ENCODE results near the gene GALNTL6.

GALNTL6 gene

DNA sequence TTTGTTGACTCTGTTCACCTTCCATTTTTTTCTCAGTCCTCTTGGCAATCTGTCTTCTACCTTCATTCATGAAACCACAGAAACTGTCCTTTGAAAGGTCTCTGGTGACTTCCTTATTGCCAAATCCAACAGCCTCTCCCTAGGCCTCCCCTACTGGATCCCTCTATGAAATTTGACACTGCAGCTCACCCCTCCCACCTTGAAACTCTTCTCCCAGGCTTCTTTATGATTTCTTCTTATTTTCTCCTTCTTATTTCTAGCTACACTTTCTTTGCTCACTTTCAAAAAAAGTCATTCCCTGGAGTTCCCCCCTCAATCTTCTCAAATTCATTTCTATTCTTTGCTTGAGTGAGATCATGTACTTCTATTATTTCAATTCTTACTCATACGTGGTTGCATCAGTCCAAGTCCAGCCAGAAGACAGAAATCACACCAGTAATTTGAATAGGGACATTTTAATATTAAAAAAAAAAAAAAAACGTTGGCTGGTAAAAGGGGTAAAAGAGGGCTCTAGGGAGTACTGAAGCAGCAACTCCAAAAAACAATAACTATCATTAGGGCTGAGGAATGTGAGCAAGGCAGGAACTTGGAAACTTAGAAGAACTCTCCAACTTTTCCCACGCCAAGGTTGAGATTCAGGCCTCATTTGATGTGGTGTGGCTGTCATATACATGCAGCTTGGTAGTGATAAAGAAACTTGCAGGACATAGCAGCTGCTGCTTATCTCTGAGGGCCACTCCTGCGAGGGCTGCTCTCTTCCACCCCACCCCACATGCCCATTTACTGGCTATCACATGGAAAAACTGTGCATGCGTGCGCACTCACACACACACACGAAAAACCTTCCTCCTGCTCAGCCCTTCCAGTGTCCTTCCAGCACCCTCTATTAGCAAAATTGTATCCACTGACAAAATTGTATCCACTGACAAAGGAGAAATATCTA is 1185.6 kb downstream of the GALNTL6 start:
- DNase-seq: peak; percentile 31

DNA sequence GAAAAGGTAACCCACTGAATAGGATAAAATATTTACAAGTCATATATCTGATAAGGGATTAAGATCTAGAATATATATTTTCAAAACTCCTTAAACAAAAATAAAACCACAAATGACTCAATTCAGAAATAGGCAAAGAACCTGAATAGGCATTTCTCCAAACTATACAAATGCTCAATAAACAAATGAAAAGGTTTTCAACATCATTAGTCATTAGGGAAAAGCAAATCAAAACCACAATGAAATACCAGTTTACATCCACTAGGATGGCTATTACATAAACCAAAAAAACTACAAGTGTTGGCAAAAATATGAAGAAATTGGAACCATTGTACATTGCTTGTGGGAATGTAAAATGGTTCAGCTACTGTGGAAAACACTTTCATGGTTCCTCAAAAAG is 1188.4 kb downstream of the GALNTL6 start:
- DNase-seq: no peak

- no peak for DNase-seq
Measured at GRCh38 chr4:173002830-173003561, 1189.8 kb downstream of the GALNTL6 start.

- DNase-seq: peak; percentile 66
Measured at GRCh38 chr4:173005912-173006633, 1192.9 kb downstream of the GALNTL6 start.

- DNase-seq: no peak
Measured at GRCh38 chr4:173008436-173008835, 1195.2 kb downstream of the GALNTL6 start.

DNA sequence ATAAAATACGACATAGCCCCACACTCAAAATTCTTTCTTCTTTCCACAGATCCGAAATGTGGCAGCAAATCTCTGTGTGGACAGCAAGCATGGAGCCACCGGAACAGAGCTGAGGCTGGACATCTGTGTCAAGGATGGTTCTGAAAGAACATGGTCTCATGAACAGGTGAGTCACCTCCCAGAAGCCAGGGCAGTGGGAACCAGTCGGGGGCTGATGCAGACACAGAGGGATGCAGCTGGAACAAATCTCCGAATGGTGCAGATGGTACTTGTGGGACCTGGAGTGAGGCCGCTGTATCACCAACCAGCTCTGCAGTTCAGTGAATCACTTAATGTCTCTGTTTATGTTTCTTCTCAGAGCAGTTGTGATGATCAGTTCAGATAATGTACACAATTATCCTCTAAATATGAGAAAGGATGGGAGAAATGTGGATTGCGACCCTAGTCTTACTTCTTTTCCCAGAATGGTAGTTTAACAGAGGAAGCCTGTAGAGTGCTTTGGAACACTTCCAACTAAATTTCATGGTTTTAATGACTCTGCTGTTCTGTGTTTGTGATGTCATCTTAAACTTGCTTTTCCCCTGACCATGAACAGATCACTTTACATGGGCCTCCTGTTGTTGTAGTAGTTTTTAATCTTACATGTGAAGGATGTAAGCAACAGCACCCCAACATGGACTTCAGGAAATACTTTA is 1196.1 kb downstream of the GALNTL6 start:
- DNase-seq: peak; percentile 55

GRCh38 chr4:173012608-173013007 is 1199.4 kb downstream of the GALNTL6 start:
- no peak for DNase-seq

DNA sequence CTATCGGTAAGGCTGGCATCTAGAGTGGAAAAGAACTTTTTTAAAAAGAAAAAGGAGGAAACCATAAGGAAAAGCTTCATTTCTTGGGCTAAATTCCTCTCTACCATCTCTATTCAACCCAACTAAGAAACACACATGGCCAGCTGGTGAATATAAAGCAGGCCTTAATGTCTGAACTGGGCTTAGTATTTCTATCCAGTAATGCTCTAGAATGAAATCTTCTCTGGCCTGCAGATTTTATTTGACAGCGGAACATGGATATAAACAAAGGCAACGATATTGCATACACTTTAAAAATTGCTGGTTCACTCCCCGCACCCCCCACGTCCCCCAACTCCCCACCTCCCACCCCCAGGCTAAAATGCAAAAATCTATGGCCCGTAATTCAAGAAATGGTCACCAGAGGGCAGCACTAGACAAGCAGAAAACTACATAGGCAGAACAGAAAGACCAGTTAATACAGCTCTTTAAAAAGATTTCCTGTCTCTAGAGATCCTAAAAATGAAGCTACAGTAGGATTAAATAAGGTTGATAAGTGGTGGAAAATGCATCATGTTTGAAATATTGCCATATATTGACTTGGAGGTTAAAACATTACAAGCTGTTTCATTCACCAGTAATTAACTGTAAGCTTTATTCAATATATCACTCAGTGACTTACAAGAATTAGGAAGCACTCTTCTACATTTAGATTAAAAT is 1200.2 kb downstream of the GALNTL6 start:
- DNase-seq: peak; percentile 57

DNA sequence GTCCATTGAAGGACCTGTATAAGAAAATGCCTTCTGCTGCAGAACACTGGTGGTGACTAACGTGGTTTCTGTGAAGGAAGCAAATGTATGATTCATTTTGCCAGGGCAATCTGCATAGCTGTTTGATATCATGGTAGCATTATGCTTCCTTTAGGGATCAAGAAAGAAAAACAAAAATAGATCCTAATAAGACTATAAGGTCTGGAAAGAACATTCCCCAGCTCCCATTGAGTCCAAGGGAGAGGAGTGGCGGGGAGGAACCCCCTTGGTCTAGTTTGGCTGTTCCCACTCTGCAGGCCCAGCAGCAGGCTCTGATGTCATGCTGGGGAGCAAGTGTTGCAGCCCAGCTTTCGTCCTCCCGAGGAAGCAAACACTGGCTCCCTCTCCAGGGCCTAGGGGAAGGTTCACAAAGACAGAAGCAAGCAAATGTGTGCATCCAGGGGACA is 1200.9 kb downstream of the GALNTL6 start:
- DNase-seq: peak; percentile 83

GRCh38 chr4:173014836-173015235 is 1201.6 kb downstream of the GALNTL6 start:
- peak; percentile 23 for DNase-seq

DNA sequence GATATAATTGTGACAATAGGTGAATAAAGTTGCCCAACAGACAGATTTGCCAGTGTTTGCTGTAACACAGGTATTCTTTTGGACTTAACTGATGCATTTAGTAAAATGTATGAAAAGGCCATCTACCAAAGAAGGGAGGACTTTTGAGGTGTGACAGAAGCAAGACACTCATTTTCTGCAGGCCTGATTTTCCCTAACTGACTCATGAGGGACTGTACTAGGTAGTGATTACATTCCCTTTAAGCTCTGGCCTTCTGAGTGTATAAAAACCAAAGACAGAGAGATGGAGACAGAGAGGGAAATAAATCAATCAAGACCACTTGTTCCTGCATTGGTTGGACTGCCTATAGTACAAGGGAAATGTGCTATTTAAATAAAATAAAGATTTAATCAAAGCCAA is 1204.6 kb downstream of the GALNTL6 start:
- no peak for DNase-seq

GRCh38 chr4:173018446-173018845 is 1205.2 kb downstream of the GALNTL6 start:
- DNase-seq: no peak

- DNase-seq: peak; percentile 37
Measured at GRCh38 chr4:173019664-173020063, 1206.5 kb downstream of the GALNTL6 start.

DNA sequence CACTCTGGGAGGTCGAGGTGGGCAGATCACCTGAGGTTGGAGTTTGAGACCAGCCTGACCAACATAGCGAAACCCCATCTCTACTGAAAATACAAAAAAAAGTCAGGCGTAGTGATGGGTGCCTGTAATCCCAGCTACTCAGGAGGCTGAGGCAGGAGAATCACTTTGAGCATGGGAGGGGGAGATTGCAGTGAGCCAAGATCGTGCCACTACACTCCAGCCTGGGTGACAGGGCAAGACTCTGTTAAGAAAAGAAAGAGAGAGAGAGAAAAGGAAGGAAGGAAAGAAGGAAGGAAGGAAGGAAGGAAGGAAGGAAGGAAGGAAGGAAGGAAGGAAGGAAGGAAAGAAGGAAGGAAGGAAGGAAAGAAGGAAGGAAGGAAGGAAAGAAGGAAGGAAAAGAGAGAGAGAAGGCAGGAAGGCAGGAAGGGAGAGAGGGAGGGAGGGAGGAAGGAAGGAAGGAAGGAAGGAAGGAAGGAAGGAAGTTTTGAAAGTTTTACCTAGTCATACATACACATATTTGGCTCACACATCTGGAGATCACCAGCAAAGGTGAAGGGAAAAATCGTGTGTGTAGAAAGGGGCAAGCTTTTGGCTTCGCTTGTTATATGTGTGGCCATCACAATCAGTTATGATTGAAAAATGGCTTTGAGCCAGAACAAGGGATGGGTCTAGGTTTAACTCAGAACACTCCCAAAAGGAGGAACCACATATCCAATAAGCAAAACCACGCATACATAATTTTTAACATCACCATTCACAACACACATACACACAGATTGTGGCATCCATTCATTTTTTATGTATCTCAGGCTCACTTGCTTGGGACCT is 1208.8 kb downstream of the GALNTL6 start:
- peak; percentile 29 for DNase-seq

- DNase-seq: peak; percentile 14
Measured at GRCh38 chr4:173024203-173024602, 1211.0 kb downstream of the GALNTL6 start.

- DNase-seq: peak; percentile 83
Measured at GRCh38 chr4:173025131-173025530, 1211.9 kb downstream of the GALNTL6 start.

DNA sequence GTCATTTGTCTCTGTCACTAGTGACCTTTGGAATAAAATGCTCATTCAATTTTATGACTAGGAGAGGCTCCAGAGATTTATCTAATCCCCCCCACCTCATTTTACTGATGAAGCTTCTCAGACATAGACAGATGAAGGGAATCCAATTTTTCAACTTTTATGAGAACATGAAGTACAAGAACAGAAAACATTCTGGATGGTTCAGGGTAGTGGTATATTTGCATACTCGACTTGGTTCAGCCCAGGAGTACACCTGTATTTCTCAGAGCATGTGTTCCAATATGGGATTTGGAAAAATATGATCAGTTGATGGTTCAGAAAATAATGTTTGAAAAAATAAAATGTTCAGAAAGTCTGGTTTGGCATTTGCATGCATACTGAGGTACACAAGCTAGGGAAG is 1224.0 kb downstream of the GALNTL6 start:
- no peak for DNase-seq

- peak; percentile 76 for DNase-seq
Measured at GRCh38 chr4:173038192-173038896, 1225.1 kb downstream of the GALNTL6 start.

- peak; percentile 74 for DNase-seq
Measured at GRCh38 chr4:173039617-173040577, 1226.7 kb downstream of the GALNTL6 start.
